ENCODE results near the gene SEC14L2. TPM values are rescaled to one million over a fixed set of nuclear protein-coding genes. Genes with fewer than 3 reads are reported as not detected.

The SEC14L2 gene
- total RNA-seq, 1 donor from 2014 or later: 10.8 TPM

DNA sequence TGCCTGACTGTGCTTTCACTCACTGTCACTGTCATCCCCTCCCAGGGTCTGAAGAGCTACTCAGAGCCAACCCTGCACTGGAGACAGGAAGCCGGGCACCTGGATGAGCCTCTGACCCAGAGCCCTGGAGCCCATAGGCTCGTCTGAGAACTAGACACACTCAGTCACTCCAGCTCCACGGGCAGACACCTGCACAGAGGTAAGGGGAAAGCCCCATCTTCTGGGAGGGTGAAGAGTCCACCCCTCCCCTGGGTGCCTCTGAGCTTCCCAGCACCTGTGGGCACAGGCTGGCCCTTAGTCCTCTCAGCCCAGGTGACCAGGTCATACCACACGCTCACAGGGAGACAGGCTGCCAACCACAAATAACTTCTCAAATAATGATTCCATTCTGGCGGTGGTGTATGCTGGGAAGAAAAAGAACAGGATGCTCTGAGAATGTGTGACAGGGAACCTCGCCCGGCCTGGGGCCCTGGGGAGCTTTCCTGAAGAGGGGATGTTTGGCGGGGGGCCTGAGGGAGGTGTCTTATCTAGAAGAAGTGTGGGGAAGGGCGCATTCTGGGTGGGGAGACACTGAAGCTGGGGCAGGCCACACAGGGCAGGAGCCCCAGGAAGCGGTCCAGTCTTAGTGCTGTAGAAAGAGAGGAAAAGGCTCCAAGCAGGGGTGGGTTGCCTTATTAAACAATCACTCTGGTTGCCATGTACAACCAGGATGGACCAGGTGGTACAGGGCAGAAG, 34.7 kb upstream of the SEC14L2 start:
- TF ChIP-seq CTCF (conservative IDR thresholded peaks at IDR 0.05): no peak
- Mint-ChIP-seq H3K27ac (ENCODE audit: unreplicated experiment) (peak overlapping the region; percentile 67), H3K36me3 (ENCODE audit: low read depth) (no peaks in the 10 kb centered on the region), H3K9me3 (no peaks in the 10 kb centered on the region), H3K4me3 (no peak overlapping the region), H3K4me1 (peaks cover 11% of the 10 kb centered on the region), H3K27me3 (ENCODE audit: low read depth) (no peaks in the 10 kb centered on the region)
- no peak for DNase-seq (ENCODE audit: low read depth, low spot score)

DNA sequence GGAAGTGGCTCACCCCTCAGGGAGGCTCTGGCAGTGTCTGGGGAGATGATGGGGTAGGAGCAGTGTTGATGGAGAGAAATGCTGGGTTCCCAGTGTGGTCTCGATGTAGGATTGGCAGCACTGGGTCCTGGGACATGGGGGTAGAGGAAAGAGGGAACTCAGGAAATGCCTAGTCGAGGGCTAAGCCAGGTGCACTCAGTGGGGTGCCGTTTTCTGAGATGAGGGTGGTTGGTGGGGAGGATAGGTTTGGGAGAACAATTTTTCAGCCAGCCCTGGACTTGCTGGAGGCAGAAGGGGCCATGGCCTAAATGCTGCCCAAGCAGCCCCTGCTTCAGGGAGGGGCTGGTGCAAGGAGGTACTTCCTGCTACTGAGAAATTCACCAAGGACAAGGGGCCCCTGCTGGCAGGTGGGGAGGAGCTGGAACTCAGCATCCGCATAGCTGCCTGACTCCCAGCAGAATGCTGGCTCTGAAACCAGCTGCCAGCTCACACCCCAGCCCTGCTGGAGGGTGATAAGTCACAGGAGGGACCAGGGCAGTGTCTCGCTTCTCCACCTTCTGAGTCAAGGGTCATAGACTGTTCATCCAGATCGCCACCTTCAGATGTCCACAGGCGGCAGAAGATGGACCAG, 34.1 kb upstream of the SEC14L2 start:
- no peak overlapping the region for H3K4me3 Mint-ChIP-seq
- no peak for TF ChIP-seq CTCF (conservative IDR thresholded peaks at IDR 0.05)
- no peaks in the 10 kb centered on the region for H3K9me3 Mint-ChIP-seq
- no peak for DNase-seq (ENCODE audit: low read depth, low spot score)
- no peak overlapping the region for H3K27ac Mint-ChIP-seq (ENCODE audit: unreplicated experiment)
- no peaks in the 10 kb centered on the region for H3K36me3 Mint-ChIP-seq (ENCODE audit: low read depth)
- H3K27me3 Mint-ChIP-seq (ENCODE audit: low read depth): no peaks in the 10 kb centered on the region
- H3K4me1 Mint-ChIP-seq: peaks cover 7% of the 10 kb centered on the region

- Mint-ChIP-seq H3K36me3 (ENCODE audit: low read depth) (no peaks in the 10 kb centered on the region), H3K4me1 (no peaks in the 10 kb centered on the region), H3K4me3 (no peak overlapping the region), H3K27me3 (ENCODE audit: low read depth) (no peaks in the 10 kb centered on the region), H3K27ac (ENCODE audit: unreplicated experiment) (no peak overlapping the region), H3K9me3 (no peaks in the 10 kb centered on the region)
- TF ChIP-seq CTCF (conservative IDR thresholded peaks at IDR 0.05): no peak
- no peak for DNase-seq (ENCODE audit: low read depth, low spot score)
Measured at GRCh38 chr22:30365891-30366290, 30.9 kb upstream of the SEC14L2 start.

GRCh38 chr22:30368420-30368819, 28.4 kb upstream of the SEC14L2 start:
- Mint-ChIP-seq H3K4me1 (no peaks in the 10 kb centered on the region), H3K36me3 (ENCODE audit: low read depth) (no peaks in the 10 kb centered on the region), H3K27me3 (ENCODE audit: low read depth) (no peaks in the 10 kb centered on the region), H3K4me3 (no peak overlapping the region), H3K27ac (ENCODE audit: unreplicated experiment) (no peak overlapping the region), H3K9me3 (no peaks in the 10 kb centered on the region)
- DNase-seq (ENCODE audit: low read depth, low spot score): no peak
- no peak for TF ChIP-seq CTCF (conservative IDR thresholded peaks at IDR 0.05)

GRCh38 chr22:30370641-30371230, 26.1 kb upstream of the SEC14L2 start:
- H3K36me3 Mint-ChIP-seq (ENCODE audit: low read depth): no peaks in the 10 kb centered on the region
- no peaks in the 10 kb centered on the region for H3K4me1 Mint-ChIP-seq
- H3K4me3 Mint-ChIP-seq: no peak overlapping the region
- H3K27me3 Mint-ChIP-seq (ENCODE audit: low read depth): no peaks in the 10 kb centered on the region
- H3K9me3 Mint-ChIP-seq: no peaks in the 10 kb centered on the region
- TF ChIP-seq CTCF (conservative IDR thresholded peaks at IDR 0.05): no peak
- DNase-seq (ENCODE audit: low read depth, low spot score): no peak
- H3K27ac Mint-ChIP-seq (ENCODE audit: unreplicated experiment): peak overlapping the region; percentile 19
